COLO668 (cell line): Measurements from ENCODE around the gene TBC1D5.
"Not testable (repeated sequence)": the region's sequence is repeated elsewhere in the genome, so short reads cannot be mapped to it uniquely, and the experiment has no call there.

Source experiments
- DNase-seq: peaks from one replicate; lab custom pipeline; 2025; ENCODE audit not compliant: unreplicated experiment; lab: John Stamatoyannopoulos, UW

The TBC1D5 gene

DNA sequence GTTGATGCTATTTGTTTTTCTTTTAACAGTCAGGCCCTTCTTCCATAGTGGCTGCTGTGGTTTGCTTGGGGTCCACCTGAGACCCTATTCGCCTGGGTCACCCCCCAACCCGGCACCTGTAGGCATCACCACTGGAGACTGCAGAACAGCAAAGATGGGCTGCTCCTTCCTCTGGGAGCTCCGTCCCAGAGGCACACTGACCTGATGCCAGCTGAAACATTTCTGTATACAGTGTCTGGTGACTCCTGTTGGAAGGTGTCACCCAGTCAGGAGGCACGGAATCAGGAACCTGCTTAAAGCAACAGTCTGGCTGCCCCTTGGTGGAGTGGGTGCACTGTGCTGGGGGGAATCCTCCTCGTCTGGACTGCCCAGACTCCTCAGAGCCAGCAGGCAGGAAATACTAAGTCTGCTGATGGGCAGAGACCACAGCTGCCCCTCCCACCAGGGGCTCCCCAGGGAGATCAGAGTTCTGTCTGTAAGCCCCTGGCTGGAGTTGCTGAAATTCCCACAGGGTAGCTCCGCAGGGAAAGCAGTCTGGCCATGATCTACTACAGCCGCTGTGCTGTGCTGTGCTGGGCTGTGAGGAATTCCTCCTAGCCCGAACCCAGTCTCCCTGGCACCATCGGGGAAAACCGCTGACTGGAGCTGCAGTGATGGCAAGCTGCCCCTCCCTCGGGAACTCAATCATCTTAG lies 248.2 kb downstream of the TBC1D5 start:
- DNase-seq = no peak

DNA sequence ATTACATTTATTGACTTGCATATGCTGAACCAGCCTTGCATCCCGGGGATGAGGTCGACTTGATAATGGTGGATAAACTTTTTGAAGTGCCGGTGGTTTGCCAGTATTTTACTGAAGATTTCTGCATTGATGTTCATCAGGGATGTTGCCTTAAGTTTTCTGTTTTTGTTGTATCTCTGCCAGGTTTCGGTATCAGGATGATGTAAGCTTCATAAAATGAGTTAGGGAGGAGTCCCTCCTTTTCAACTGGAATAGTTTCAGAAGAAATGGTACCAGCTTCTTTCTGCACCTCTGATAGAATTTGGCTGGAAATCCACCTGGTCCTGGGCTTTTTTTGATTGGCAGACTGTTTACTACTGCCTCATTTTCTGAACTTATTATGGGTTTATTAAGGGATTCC lies 250.8 kb downstream of the TBC1D5 start:
- no peak for DNase-seq

GRCh38 chr3:17491190-17491589 lies 251.2 kb downstream of the TBC1D5 start:
- not testable (repeated sequence) for DNase-seq

DNA sequence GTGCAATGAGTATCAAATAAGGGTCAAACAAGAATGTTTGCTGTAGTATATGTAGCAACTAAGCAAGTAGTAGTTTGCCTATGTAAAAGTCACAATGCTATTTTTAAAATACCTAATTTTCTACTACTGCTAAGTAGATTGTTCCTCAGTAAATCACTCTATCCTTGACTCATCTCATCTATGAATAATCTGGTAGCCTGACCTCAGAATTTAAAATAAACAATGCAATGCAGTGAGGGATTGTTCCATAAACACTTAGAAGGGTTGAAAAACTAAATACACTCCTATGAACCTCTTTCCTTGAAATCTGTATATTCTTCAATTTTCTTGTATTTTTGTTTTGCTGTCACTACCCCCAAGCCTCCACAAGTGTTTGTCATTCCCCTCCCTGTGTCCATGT lies 253.3 kb downstream of the TBC1D5 start:
- no peak for DNase-seq

GRCh38 chr3:17481116-17481515 lies 261.3 kb downstream of the TBC1D5 start:
- DNase-seq = no peak

DNA sequence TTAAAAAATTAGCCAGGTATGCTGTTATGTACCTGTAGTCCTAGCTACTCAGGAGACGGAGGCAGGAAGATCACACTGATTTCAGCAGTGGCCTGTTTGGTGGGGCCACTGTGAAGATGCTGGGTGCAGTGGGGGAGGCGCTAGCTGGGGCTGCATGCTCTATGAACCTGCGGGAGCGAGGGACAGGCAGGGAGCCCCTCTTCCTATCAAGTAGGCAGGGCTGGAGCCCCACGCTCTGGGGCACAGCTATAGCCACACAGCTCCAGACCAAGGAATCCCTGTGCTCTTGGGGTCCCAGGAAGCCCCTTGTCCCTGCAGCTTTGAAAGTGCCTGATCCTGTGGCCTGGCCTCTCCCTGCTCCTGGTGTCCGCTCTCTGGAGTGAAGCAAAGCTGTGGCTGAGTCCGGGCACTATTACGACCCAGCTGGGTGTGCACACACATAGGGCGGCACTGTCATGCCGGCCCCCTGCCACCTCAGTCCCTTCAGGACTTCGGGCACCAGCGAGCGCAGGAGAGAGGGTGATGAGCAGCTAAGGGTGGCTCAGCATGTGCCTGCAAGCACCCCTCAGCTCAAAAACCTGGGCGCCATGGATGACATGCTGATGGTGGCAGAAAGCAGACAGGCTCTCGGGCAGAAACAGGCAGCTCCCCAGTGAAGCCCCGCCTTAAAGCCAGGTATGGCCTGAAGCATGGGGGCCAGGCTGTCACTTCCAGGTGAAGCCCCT lies 262.6 kb downstream of the TBC1D5 start:
- DNase-seq = no peak

GRCh38 chr3:17478673-17479072 lies 263.8 kb downstream of the TBC1D5 start:
- DNase-seq = no peak

DNA sequence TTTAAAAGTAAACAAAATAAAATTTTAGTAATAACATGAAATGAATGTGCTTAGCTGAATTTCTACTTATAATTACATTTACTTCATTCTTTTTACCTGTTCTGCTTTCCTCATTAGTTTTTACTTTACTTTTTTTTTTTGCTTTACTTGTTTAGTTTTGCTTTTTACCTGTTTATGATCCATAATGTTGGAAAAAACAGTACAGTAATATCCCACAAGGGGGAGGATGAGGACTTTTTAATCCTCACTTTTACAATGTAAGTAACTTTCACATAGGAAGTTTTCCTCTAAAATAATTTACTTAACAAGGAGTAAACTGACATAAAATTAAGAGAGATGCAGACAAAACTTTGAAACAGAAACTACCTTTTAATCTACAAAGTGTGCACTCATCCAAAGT lies 268.7 kb downstream of the TBC1D5 start:
- DNase-seq = no peak

GRCh38 chr3:17469954-17470353 lies 272.5 kb downstream of the TBC1D5 start:
- no peak for DNase-seq

- DNase-seq = no peak
Measured at GRCh38 chr3:17469520-17469919, 272.9 kb downstream of the TBC1D5 start.

DNA sequence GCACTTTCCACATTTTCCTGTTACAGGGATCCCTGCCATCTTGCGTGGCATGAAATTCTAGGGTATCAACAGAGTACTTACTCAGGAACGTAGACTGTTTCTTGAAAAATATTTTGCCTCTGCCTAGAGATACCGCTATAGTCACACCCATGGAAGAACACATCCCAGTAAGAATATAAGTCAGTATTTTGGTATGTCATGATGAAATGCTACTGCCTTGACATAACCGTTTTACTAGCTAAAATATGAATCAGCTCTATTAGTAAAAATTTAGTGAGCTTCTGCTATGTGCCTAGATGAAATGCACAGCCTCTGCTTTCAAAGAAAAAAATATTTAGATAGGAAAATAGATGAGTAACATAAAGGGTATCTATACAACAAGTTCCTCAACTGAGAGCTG lies 276.4 kb downstream of the TBC1D5 start:
- no peak for DNase-seq

GRCh38 chr3:17459470-17459993 lies 282.9 kb downstream of the TBC1D5 start:
- no peak for DNase-seq

DNA sequence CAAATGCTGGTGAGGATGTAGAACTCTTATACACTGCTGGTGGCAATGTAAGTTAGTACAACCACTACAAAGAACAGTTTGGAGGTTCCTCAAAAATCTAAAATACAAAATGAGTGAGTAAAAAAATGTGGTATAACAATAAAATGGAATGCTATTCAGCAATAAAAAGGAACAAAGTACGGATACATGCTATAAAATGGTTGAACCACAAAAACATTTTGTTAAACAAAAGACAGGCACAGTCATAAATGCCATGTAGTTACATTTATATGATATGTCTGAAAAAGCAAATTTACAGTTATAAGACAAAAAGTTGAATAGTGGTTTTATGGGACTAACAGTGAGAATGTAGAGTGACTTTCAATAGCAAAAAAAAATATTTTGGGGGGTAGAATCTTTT lies 285.8 kb downstream of the TBC1D5 start:
- DNase-seq = no peak

DNA sequence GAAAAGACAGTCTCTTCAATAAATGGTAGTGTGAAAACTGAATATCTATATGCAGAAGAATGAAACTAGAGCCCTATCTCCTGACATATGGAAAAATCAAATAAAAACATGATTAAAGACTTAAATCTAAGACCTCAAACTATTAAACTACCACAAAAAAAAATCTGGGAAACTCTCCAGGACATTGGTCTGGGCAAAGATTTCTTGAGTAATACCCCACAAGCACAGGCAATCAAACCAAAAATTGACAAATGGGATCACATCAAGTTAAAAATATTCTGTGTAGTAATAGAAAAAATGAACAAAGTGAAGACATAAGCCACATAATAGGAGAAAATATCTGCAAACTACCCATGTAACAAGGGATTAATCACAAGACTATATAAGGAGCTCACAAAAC lies 286.4 kb downstream of the TBC1D5 start:
- DNase-seq = no peak

GRCh38 chr3:17444865-17445264 lies 297.6 kb downstream of the TBC1D5 start:
- DNase-seq = no peak

DNA sequence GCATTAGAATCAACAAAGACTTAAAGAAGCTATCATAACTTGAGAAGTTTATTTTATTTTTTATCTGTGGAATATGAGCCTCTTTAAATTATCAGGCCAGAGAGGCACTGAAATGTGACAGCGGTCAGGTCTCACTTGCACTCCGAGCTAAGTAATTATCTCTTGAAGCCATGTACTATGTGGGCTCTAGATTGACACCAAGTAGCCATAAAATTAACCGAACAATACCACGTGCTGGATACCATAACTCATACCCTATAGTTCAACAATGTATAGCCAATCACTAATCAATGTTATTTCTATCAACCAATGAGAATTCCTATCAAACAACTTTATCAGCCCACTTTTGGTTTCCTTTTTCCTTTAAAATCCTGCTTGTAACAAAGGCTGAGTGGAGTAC lies 299.3 kb downstream of the TBC1D5 start:
- no peak for DNase-seq

DNA sequence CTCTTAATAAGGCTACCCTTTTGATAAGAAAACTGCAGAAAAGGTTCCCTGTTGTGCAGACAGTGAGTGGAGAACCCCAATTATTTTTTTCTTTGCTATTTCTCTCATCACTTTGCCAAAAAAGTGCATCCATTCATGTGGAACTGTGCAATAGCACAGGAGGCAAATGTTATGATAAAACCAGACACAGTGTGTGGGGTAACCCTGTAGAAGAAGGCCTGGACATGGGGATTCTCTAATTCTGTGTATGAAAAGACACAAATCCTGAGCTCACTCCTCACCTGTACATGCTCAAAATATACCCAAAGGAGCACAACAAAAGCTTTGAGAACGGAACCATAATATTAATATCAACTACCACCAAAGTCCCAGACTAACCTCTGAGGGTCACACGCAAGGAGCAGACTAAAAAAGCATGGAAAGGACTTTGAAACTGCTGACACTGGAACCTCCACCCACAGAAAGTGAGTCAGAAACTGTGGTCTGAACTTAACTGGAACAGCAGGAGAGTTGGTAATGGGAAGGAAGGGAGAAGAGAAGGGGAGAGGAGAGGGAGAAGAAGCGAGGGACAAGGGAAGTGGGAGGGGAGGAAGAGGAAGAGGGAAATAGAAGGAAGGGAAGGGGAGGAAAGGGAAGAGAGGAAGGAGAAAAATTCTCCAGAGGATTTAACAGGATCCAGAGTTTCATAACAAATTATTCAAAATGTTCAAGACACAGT lies 299.9 kb downstream of the TBC1D5 start:
- DNase-seq = no peak

DNA sequence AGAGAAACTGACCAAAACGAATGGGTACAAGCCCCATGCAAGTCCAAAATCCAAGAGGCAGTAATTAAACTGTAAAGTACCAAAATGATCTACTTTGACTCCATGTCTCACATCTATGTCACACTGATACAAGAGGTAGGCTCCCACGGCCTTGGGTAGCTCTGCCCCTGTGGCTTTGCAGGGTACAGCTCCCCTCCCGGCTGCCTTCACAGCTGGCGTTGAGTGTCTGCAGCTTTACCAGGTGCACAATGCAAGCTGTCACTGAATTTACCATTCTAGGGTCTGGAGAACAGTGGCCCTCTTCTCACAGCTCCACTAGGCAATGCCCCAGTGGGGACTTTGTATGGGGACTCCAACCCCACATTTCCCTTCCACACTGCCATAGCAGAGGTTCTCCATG lies 308.6 kb downstream of the TBC1D5 start:
- no peak for DNase-seq

DNA sequence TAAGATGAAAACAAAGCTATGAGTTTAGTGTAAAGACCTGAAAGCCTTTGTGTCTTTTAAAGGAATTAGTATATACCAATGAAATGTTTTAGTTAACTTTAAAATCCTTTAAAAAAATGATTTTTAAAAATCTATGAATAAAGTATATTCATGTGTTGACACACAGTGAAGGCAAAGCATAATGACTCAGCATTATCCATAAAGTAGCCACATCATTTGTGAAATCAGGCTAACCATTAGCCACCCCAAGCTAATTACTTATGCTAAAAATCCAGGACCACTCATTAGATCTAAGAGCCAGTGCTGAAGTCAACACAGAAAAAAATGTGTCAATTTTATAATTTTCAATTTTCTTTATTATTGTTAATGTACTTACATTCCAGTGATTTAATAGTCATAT lies 310.2 kb downstream of the TBC1D5 start:
- no peak for DNase-seq

DNA sequence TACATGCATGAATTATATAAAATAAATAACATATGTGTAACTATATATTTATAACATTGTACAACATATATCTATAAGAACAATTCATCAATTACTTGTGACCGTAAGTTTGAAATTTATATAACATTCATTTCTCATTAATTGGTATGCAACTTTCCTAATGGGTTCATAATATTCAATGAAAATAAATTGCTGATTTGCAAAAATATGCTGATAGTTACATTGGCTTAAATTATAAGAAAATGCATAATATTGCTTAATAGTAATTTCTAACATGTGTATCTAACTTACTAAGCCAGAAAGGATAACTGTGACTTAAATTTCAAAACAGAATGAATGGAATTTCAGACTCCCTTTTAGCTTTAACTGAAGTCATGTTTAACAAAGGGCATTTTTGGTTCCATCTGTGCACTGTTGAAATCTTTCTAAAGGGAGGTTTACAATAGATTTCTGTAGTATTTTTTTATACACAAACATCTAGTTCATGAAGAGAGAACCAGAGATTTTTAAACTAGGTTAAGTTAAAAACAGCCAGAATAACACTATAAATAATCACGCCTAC lies 310.9 kb downstream of the TBC1D5 start:
- DNase-seq = no peak

- no peak for DNase-seq
Measured at GRCh38 chr3:17431004-17431403, 311.4 kb downstream of the TBC1D5 start.

DNA sequence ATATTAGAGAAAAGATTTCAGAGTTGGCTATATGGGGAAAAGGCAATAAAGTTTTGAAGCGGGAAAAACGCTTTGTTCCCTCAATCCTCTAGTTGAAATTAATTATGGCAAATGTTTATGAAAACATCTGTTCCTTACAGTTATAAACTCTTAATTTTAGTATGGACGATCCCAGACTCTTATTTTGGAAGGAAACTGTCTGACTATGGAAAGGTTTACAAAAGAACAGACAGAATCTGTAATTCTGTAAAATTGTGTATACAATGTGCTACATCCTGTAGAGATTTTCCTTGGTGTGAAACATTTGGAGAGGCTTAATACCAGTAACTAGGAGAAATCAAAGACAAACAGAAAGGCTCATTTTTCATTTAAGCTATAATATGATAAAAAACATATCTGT lies 311.8 kb downstream of the TBC1D5 start:
- DNase-seq = no peak
